ENCODE measurements around the gene HEYL.

GRCh38 chr1:39657402-39657801, 18.0 kb upstream of the HEYL start:
- TF ChIP-seq EP300 (IDR thresholded peaks at IDR 0.05) (no peak), CTCF (IDR thresholded peaks at IDR 0.05) (no peak), POLR2A (IDR thresholded peaks at IDR 0.05) (no peak)
